Progenitor cell of endocrine pancreas (in vitro differentiated cells): ENCODE data around the gene PDE1C. TPM values are rescaled to one million over a fixed set of nuclear protein-coding genes. Genes with fewer than 3 reads are reported as not detected.

Experiments
- DNase-seq: peaks from one replicate; pipeline ENCODE4 v3.0.0; 2021; ENCODE audit warnings: low spot score; ENCODE audit not compliant: unreplicated experiment
- H3K27ac Mint-ChIP-seq: 2 replicates; pipeline ENCODE4 v1.8.0; 2021; ENCODE audit warnings: mild to moderate bottlenecking, moderate library complexity, mixed read lengths
- H3K27me3 Mint-ChIP-seq: 2 replicates; pipeline ENCODE4 v1.8.0; 2021; ENCODE audit warnings: mixed read lengths
- H3K36me3 Mint-ChIP-seq: 2 replicates; pipeline ENCODE4 v1.8.0; 2022; ENCODE audit warnings: mixed read lengths; ENCODE audit not compliant: insufficient read depth
- H3K4me1 Mint-ChIP-seq: 2 replicates; pipeline ENCODE4 v1.8.0; 2021; ENCODE audit warnings: low read depth, mixed read lengths
- H3K4me3 Mint-ChIP-seq: 2 replicates; pipeline ENCODE4 v1.8.0; 2021; ENCODE audit warnings: low read depth, mild to moderate bottlenecking, moderate library complexity, mixed read lengths
- H3K9me3 Mint-ChIP-seq: 2 replicates; pipeline ENCODE4 v1.8.0; 2021; ENCODE audit warnings: low read depth, mixed read lengths
- CTCF ChIP-seq: fragments of 200-600 bp; sonication (generic); IDR thresholded peaks from one replicate; pipeline ENCODE4 v1.5.0; 2021; ENCODE audit warnings: antibody characterized with exemption, mild to moderate bottlenecking; ENCODE audit not compliant: unreplicated experiment
- total RNA-seq: library from RNA; stranded (reverse); gene quantifications from 2 replicates; pipeline ENCODE4 v1.2.1, GENCODE V29; 2021

The PDE1C gene
- total RNA-seq, 1 donor from 2014 or later = 1.7 TPM

- no peak overlapping the region for H3K27ac Mint-ChIP-seq
- H3K27me3 Mint-ChIP-seq = peaks cover 24% of the 10 kb centered on the region
- no peak for TF ChIP-seq CTCF
Measured at GRCh38 chr7:31921047-31921446, 149.2 kb downstream of the PDE1C start.

GRCh38 chr7:31919678-31920369 is 150.4 kb downstream of the PDE1C start:
- Mint-ChIP-seq H3K27me3 (peaks cover 24% of the 10 kb centered on the region), H3K4me3 (no peak overlapping the region), H3K4me1 (peaks cover 14% of the 10 kb centered on the region), H3K36me3 (no peaks in the 10 kb centered on the region), H3K9me3 (no peaks in the 10 kb centered on the region), H3K27ac (no peak overlapping the region)
- no peak for DNase-seq
- no peak for TF ChIP-seq CTCF

More at GRCh38 chr7:31921047-31921446, 149.2 kb downstream of the PDE1C start:
- H3K4me1 Mint-ChIP-seq = peaks cover 12% of the 10 kb centered on the region
- H3K36me3 Mint-ChIP-seq = no peaks in the 10 kb centered on the region
- H3K4me3 Mint-ChIP-seq = no peak overlapping the region
- no peak for DNase-seq
- no peaks in the 10 kb centered on the region for H3K9me3 Mint-ChIP-seq

- H3K9me3 Mint-ChIP-seq = no peaks in the 10 kb centered on the region
- TF ChIP-seq CTCF = no peak
- peaks cover 7% of the 10 kb centered on the region for H3K4me1 Mint-ChIP-seq
- no peaks in the 10 kb centered on the region for H3K36me3 Mint-ChIP-seq
- DNase-seq = no peak
- no peak overlapping the region for H3K27ac Mint-ChIP-seq
- H3K4me3 Mint-ChIP-seq = no peak overlapping the region
- H3K27me3 Mint-ChIP-seq = peaks cover 25% of the 10 kb centered on the region
Measured at GRCh38 chr7:31918706-31919393, 151.4 kb downstream of the PDE1C start.

GRCh38 chr7:31917256-31917655 is 153.0 kb downstream of the PDE1C start:
- DNase-seq = no peak
- TF ChIP-seq CTCF = no peak
- Mint-ChIP-seq H3K27ac (no peak overlapping the region), H3K9me3 (no peaks in the 10 kb centered on the region), H3K4me3 (no peak overlapping the region), H3K27me3 (peaks cover 28% of the 10 kb centered on the region), H3K4me1 (peaks cover 7% of the 10 kb centered on the region), H3K36me3 (no peaks in the 10 kb centered on the region)

- Mint-ChIP-seq H3K27ac (no peak overlapping the region), H3K9me3 (no peaks in the 10 kb centered on the region), H3K4me1 (peaks cover 1% of the 10 kb centered on the region), H3K4me3 (no peak overlapping the region), H3K27me3 (peaks cover 10% of the 10 kb centered on the region), H3K36me3 (no peaks in the 10 kb centered on the region)
- no peak for DNase-seq
- TF ChIP-seq CTCF = no peak
Measured at GRCh38 chr7:31910191-31910590, 160.0 kb downstream of the PDE1C start.
